G401 (cell line): ENCODE measurements around the gene SPRY4. TPM values are rescaled to one million over a fixed set of nuclear protein-coding genes. Genes with fewer than 3 reads are reported as not detected.
A peak's percentile ranks its signal among the peaks of the same experiment; 100 is the strongest.
"Not testable (repeated sequence)": the region's sequence is repeated elsewhere in the genome, so short reads cannot be mapped to it uniquely, and the experiment has no call there.

Source experiments
- DNase-seq: peaks from one replicate; pipeline ENCODE4 v3.0.0-alpha.2; 2015; ENCODE audit warnings: low spot score
- in situ Hi-C: cut with HindIII; loops from 2 replicates; pipeline ENCODE4 v1.10.0; 2016; ENCODE audit warnings: low sequenced_read_pairs, mixed read lengths
- total RNA-seq: library from RNA; depleted of rRNA; stranded (reverse); fragments of >200 nt; shearing (Covaris generic); gene quantifications from 2 replicates; pipeline ENCODE4 v1.2.3, GENCODE V29; 2014

SPRY4 gene
- total RNA-seq, 1 experiment from 2014 or later, result 7.9 TPM

DNA sequence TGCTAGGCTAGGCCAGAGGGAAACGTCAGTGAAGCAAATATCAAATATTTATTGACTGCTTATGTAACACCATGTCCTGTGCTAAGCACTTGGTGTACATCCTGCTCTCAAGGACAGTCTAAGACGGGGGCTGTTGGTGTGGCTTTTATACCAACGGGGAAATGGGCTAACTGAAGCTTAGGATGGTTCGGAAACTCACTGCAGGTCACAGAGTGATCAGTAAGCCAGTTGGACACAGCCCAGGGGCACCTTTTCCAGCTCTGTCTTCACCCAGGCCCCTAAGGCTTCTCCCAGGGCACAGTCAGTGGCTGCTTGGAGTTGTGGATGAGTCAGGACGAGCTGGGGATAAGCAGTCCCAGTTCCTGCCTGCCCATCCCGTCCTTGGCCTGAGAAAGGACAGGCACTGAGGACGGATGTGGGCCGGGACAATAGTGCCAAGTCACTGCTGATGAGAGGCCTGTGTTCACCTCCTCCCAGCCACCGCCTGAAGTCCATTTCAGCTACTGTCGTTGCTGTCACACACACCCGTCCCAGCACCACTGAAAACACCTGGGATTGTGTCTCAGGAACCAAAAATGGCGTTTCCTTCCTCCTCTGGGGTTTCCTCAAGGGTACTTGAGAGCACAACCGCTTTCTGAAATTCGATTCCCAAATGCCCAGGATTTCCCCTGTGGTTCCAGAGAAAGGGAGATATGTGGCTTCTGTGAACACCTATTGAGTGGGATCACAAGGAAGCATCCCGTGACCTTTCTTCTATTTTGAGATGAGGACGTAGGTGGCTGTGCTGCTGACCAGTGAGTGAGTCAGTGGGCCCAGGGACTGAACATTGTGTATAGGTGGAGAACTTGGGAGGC lies 17.5 kb upstream of the SPRY4 start:
- no peak for DNase-seq
- in situ Hi-C loops, result no loop called here

DNA sequence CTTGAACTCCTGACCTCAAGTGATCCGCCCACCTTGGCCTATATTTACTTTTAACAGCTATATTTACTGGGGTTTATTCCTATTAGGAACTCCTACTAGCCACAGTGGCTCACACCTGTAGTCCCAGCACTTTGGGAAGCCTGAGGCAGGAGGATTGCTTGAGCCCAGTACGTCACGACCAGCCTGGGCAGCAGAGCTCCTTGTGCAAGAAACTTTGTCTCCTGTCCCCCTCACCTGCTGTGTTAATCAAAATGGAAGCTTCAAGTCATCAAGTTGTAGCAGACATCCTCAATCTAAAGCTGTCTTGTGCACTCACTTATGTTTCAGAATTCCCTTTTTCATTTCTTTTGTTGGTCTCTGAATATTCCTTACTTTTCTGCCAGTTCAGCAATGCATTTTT lies 15.0 kb upstream of the SPRY4 start:
- DNase-seq, result no peak
- in situ Hi-C loops, result loop anchor here (10.0 kb wide), 1 partner anchor 205 kb away; no protein-coding TSS in a partner anchor

GRCh38 chr5:142334538-142334937 lies 9.7 kb upstream of the SPRY4 start:
- in situ Hi-C loops, result loop anchor here (10.0 kb wide), 1 partner anchor 210 kb away; no protein-coding TSS in a partner anchor
- DNase-seq, result no peak

DNA sequence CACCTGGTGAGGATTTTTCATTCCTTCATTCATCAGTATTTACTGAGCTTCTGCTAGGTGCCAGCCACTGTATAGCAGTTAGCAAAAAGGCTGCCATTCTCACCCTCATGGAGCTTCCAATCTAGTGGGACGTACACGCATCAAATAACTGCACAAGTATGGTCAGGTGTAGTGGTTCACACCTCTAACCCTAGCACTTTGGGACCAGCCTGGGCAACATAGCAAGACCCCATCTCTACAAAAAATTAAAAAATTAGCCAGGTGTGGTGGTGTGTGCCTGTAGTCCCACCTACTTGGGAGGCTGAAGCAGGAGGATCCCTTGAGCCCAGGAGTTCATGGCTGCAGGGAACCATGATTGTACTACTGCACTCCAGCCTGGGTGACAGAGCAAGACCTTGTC lies 8.9 kb upstream of the SPRY4 start:
- in situ Hi-C loops, result loop anchor here (10.0 kb wide), 1 partner anchor 211 kb away; no protein-coding TSS in a partner anchor
- DNase-seq, result not testable (repeated sequence)

DNA sequence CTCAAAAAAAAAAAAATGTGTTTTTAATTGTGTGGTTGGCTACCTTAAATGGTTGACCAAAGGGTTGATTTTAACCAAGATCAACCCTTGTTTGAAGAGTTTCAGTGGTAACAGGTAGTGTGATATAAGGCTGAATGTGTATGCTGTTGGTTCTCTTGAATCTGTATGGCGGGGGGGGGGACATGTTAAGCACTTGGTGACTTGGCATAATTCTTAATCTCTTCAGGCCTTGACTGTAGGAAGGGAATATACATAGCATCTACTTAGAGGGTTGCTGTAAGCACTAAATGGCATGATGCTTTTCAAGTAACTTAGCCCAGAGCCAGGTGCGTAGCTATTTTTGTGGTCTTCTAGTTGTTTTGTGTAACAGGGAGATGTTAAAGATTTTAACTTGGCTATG lies 5.6 kb upstream of the SPRY4 start:
- in situ Hi-C loops, result loop anchor here (10.0 kb wide), 1 partner anchor 214 kb away; no protein-coding TSS in a partner anchor
- DNase-seq, result no peak

GRCh38 chr5:142330026-142330425 lies 5.2 kb upstream of the SPRY4 start:
- DNase-seq, result no peak
- in situ Hi-C loops, result loop anchor here (10.0 kb wide), 1 partner anchor 215 kb away; no protein-coding TSS in a partner anchor

DNA sequence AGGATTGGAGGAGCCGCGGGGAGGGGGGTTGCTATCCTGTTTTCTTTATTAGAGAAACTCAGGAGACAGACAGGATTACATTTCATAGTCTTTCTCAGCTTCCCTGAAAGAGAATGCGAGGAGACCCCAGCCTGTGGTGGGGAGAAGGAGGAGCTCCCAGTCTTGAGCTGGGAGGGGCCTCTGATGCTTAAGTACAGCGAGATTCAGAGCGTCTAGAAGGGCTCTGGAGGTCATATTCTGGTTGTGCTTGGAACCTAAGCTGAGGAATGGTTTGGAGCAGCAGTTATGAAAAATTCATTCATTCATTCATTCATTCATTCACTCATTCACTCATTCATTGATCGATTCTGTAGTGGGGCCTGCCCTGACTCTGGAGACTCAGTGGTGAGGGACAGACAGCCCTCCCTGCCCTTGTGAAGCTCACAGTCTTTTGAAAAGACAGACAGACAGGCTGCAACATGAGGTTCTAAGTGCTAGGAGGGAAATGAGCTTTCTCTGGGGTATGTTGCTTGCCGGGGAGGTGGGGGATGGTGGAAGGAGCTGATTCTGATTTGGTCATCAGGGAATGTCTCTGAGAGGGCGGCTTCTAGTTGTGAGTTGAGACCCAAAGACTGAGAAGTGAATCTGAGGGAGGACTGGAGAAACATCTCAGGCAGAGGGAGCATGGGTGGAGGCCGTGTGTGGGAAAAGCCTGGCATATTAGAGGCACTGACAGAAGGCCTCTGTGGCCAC lies 2.5 kb upstream of the SPRY4 start:
- DNase-seq, result peak; percentile 36
- in situ Hi-C loops, result no loop called here

DNA sequence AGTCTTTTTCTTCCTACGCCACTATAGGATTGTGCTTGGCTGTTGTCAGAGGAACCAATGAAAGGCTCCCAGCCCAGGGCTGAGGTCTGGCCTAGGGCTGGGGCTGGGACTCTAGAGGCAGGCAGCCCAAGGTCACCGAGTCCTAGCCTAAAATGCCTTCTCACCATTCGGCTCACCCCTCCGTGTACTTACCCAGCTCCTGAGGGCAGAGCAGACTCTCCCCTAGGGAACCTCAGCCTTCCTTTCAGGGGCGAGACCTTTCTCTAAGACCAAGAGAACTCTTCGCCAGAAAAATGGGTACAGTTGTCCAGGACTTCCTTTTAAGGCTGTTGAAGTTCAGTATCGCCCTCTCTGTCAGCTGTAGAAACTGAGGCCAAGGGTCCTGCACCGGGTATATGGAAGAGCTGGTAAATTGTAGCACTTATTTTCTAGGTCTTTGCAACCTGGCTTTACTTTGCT lies 1.7 kb upstream of the SPRY4 start:
- no peak for DNase-seq
- in situ Hi-C loops, result no loop called here

DNA sequence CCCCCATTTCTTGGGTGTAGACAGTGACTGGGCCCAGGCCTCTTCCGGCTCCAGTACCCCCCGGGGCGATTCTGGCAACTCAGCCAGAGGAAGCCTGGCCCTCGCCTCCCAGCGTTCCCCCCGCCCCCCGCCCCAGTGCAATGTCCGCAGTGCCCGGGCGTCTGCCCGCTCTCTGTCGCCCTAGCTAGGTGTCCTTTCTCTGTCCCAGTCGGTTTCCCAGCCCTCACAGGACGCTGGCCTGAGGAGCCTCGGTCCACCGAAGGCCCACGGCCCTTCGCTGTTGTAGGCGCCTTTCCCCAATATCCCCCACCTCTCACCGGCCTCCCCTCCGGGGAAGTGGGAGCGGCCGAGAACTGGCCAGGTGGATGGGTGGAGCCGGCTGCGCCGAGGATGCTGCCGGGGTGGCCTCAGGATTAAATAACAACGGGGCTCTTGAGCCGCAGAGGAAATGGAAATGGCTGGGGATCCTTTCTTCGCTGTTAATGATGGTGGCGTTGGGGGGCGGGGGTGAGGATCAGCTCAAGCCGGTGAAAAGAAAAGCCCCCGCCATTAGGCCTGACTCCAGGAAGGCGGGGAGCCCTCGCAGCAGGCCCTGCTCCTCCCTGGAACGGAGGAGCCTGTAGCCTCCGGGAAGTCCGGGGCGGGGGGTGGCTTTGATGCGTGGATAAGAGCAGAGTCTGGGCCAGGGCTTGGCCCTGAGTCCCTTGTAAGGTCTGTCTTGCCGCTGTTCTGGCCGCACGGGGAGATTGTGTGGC lies 1.1 kb upstream of the SPRY4 start:
- in situ Hi-C loops, result no loop called here
- DNase-seq, result peak; percentile 61

GRCh38 chr5:142324136-142324870 lies 518 bp downstream of the SPRY4 start:
- in situ Hi-C loops, result loop anchor here (25.0 kb wide), 1 partner anchor 162 kb away; no protein-coding TSS in a partner anchor

GRCh38 chr5:142323480-142324135 lies 1.2 kb downstream of the SPRY4 start:
- in situ Hi-C loops, result loop anchor here (25.0 kb wide), 1 partner anchor 161 kb away; no protein-coding TSS in a partner anchor
- peak; percentile 16 for DNase-seq

More at GRCh38 chr5:142324136-142324870, 518 bp downstream of the SPRY4 start:
- no peak for DNase-seq

DNA sequence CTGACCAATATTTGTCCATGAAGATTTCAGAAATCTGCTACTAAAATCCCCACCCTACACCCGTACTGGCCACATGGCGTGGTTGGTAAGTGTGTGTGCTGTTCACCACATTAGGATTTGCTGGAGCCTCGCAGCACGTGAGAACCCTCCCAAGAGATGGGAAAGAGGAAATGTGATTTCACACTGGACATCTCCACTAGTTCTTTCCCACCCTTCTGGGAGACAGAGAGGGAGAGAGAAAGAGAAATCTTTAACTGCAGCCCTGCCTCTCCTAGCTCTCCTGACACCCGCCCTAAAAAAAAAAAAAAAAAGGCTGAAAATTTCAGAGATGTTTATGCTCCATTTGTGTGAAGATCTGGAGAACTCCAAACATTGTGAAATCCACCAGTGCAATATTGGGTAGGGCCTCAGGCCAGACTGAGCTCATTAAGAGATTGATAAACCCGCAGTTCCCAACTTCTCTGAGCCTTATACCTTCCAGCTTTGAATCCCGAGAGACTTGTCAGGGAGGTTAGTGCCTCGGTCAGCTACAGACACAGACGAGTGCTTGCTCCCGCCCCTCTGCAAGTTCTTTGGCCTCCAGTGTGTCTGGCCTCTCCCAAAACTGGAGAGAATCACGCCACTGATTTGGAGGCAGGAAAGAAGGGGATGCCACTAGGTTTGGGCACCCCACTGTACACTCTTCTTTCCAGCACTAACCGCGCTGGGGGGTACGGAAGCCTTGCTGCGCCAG lies 1.9 kb downstream of the SPRY4 start:
- in situ Hi-C loops, result loop anchor here (25.0 kb wide), 1 partner anchor 161 kb away; no protein-coding TSS in a partner anchor
- peak; percentile 20 for DNase-seq

DNA sequence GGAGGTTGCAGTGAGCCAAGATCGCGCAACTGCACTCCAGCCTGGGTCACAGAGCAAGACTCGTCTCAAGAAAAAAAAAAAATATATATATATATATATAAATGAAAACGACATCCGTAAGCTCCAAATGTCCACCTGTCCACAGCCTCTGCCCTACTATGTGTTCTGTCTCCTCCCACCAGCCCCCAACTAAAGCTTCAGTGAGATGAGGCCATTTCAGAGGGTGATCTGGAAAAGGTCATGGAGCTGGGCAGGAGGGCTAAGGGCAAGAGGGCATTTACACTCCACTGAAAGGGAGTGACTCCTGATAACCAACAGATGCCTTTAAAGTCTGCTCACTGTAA lies 2.4 kb downstream of the SPRY4 start:
- no peak for DNase-seq
- in situ Hi-C loops, result loop anchor here (25.0 kb wide), 1 partner anchor 160 kb away; no protein-coding TSS in a partner anchor

DNA sequence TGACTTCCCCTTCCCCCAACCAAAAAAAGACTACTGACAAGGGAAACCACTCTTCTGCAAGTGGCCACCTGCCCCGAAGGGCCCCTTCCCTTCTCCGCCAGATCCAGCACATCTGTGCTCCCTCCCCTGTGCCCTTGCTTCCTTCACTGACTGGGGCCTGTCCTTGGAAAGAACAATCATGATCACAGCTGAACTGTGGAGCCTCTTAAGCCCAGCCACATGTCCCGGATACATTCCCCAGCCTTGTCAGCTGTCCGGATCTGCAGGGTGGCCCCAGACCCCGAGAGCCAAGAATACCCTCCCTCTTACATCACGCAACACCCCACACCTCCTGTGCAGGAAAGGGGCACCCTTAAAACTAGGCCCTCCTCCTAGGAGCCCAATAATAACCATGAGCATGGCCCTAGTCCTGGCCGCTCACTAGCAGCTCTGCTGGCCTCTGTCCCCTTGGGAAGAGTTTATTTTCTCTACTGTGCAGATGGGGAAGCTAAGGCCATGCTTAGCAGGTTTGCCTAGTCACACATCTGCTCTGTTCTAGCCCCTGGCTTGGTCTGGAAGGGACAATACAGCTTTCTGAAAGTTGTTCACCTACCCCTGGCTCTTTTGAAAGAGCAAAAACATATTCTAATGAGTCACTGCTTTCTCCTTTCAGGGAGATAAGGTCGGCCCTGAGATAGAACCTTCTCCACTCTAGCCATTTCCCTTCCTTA lies 3.8 kb downstream of the SPRY4 start:
- DNase-seq, result no peak
- in situ Hi-C loops, result loop anchor here (25.0 kb wide), 1 partner anchor 159 kb away; no protein-coding TSS in a partner anchor

DNA sequence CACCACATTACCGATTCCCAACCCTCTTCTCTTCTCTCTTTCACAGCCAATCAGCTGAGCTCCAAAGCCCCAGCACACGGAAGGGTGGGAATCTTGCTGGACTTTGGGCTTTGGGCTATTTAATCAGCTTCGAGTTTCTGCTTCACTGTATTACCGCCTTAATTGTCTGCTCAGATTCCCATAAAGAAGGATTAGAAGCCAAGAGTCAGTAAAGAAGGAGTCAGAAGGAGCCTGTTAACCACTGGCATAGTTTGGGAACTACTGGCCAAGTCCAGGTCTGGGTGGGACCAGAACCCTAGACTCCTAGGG lies 4.4 kb downstream of the SPRY4 start:
- DNase-seq, result no peak
- in situ Hi-C loops, result loop anchor here (25.0 kb wide), 1 partner anchor 158 kb away; no protein-coding TSS in a partner anchor

- no peak for DNase-seq
- in situ Hi-C loops, result loop anchor here (25.0 kb wide), 1 partner anchor 157 kb away; no protein-coding TSS in a partner anchor
Observed at GRCh38 chr5:142319560-142320429, 5.0 kb downstream of the SPRY4 start.
